H9 (cell line): Measurements from ENCODE around the gene TRMT61A. TPM values are rescaled to one million over a fixed set of nuclear protein-coding genes. Genes with fewer than 3 reads are reported as not detected.

Source experiments
- DNase-seq: peaks from one replicate; pipeline ENCODE4 v3.0.0-alpha.2; 2017
- H2AFZ ChIP-seq: one replicate; pipeline ENCODE4 v1.6.1; 2013; ENCODE audit warnings: mild to moderate bottlenecking, low read length, control low read depth, moderate library complexity
- H2AK5ac ChIP-seq: 2 replicates; pipeline ENCODE4 v1.6.1; 2013; ENCODE audit warnings: low read length, control low read depth, mixed read lengths; ENCODE audit not compliant: insufficient read length
- H2BK120ac ChIP-seq: one replicate; pipeline ENCODE4 v1.6.1; 2013; ENCODE audit warnings: low read depth, mild to moderate bottlenecking, low read length, control low read depth, inconsistent platforms; ENCODE audit not compliant: poor library complexity, severe bottlenecking
- H2BK12ac ChIP-seq: 2 replicates; pipeline ENCODE4 v1.6.1; 2013; ENCODE audit warnings: low read length, control low read depth, mixed read lengths, low read depth; ENCODE audit not compliant: insufficient read length
- H2BK15ac ChIP-seq: 2 replicates; pipeline ENCODE4 v1.6.1; 2013; ENCODE audit warnings: low read depth, low read length, control low read depth
- H2BK20ac ChIP-seq: one replicate; pipeline ENCODE4 v1.6.1; 2013; ENCODE audit warnings: low read depth, mild to moderate bottlenecking, low read length, control low read depth, inconsistent platforms; ENCODE audit not compliant: poor library complexity, severe bottlenecking
- H2BK5ac ChIP-seq: 2 replicates; pipeline ENCODE4 v1.6.1; 2013; ENCODE audit warnings: low read length, control low read depth, mixed read lengths; ENCODE audit not compliant: insufficient read length
- H3K14ac ChIP-seq: 2 replicates; pipeline ENCODE4 v1.6.1; 2013; ENCODE audit warnings: low read length, control low read depth; ENCODE audit not compliant: insufficient read depth
- H3K18ac ChIP-seq: 2 replicates; pipeline ENCODE4 v1.6.1; 2013; ENCODE audit warnings: low read depth, mild to moderate bottlenecking, mixed read lengths, low read length, control low read depth; ENCODE audit not compliant: insufficient read length
- H3K23ac ChIP-seq: 2 replicates; pipeline ENCODE4 v1.6.1; 2013; ENCODE audit warnings: low read length, control low read depth, mixed read lengths, low read depth; ENCODE audit not compliant: insufficient read length
- H3K23me2 ChIP-seq: 2 replicates; pipeline ENCODE4 v1.6.1; 2013; ENCODE audit warnings: low read depth, mild to moderate bottlenecking, mixed read lengths, low read length, control low read depth; ENCODE audit not compliant: insufficient read length, poor library complexity, severe bottlenecking
- H3K27ac ChIP-seq: 2 replicates; pipeline ENCODE4 v1.5.1; 2013; ENCODE audit warnings: low read length, control low read depth, mixed read lengths, low read depth; ENCODE audit not compliant: insufficient read length
- H3K27me3 ChIP-seq: 2 replicates; pipeline ENCODE4 v1.6.1; 2013; ENCODE audit warnings: low read length, control low read depth, inconsistent platforms; ENCODE audit not compliant: insufficient read depth
- H3K4ac ChIP-seq: 2 replicates; pipeline ENCODE4 v1.6.1; 2013; ENCODE audit warnings: low read depth, mild to moderate bottlenecking, control low read depth, inconsistent platforms, low read length, moderate library complexity
- H3K4me1 ChIP-seq: 2 replicates; pipeline ENCODE4 v1.6.1; 2013; ENCODE audit warnings: low read length, control low read depth, inconsistent platforms; ENCODE audit not compliant: insufficient read depth
- H3K4me2 ChIP-seq: 2 replicates; pipeline ENCODE4 v1.6.1; 2013; ENCODE audit warnings: low read length, control low read depth, mixed read lengths; ENCODE audit not compliant: insufficient read length, insufficient read depth
- H3K56ac ChIP-seq: 2 replicates; pipeline ENCODE4 v1.6.1; 2013; ENCODE audit warnings: low read depth, mild to moderate bottlenecking, mixed read lengths, low read length, control low read depth; ENCODE audit not compliant: insufficient read length
- H3K79me1 ChIP-seq: 2 replicates; pipeline ENCODE4 v1.6.1; 2013; ENCODE audit warnings: low read depth, mild to moderate bottlenecking, moderate library complexity, low read length, control low read depth, inconsistent platforms; ENCODE audit not compliant: insufficient read depth, poor library complexity, severe bottlenecking
- H3K79me2 ChIP-seq: 2 replicates; pipeline ENCODE4 v1.6.1; 2013; ENCODE audit warnings: low read length, control low read depth, inconsistent platforms; ENCODE audit not compliant: insufficient read depth
- H3K9ac ChIP-seq: 2 replicates; pipeline ENCODE4 v1.6.1; 2013; ENCODE audit warnings: low read length, control low read depth, mixed read lengths; ENCODE audit not compliant: insufficient read length; ENCODE audit errors: extremely low read depth
- H3K9me3 ChIP-seq: one replicate; pipeline ENCODE4 v1.6.1; 2013; ENCODE audit warnings: low read depth, low read length, inconsistent platforms; ENCODE audit not compliant: control insufficient read depth
- H3T11ph ChIP-seq: one replicate; pipeline ENCODE4 v1.6.1; 2013; ENCODE audit warnings: mild to moderate bottlenecking, low read length, control low read depth, inconsistent platforms
- H4K20me1 ChIP-seq: one replicate; pipeline ENCODE4 v1.6.1; 2013; ENCODE audit not compliant: control insufficient read depth, insufficient read length, insufficient read depth
- H4K5ac ChIP-seq: 2 replicates; pipeline ENCODE4 v1.6.1; 2013; ENCODE audit warnings: low read depth, mild to moderate bottlenecking, mixed read lengths, low read length, control low read depth; ENCODE audit not compliant: insufficient read length
- H4K8ac ChIP-seq: replicated peaks from 2 replicates; pipeline ENCODE4 v1.6.1; 2013; ENCODE audit warnings: low read length, control low read depth, mixed read lengths, low read depth; ENCODE audit not compliant: insufficient read length
- H4K91ac ChIP-seq: 2 replicates; pipeline ENCODE4 v1.6.1; 2013; ENCODE audit warnings: low read depth, mild to moderate bottlenecking, moderate library complexity, mixed read lengths, low read length, control low read depth; ENCODE audit not compliant: insufficient read length
- H3K27ac Mint-ChIP-seq, 3 experiments: 2 replicates in 2 of 3; 3 replicates in 1 of 3; pipeline ENCODE4 v1.8.0; 2020 to 2021; ENCODE audit warnings: mixed read lengths in 3 of 3, mild to moderate bottlenecking in 1 of 3, moderate library complexity in 1 of 3
- H3K27me3 Mint-ChIP-seq: 2 replicates; pipeline ENCODE4 v1.8.0; 2021; ENCODE audit warnings: low read depth, mild to moderate bottlenecking, moderate library complexity, mixed read lengths
- H3K36me3 Mint-ChIP-seq, 3 experiments: 2 replicates in 2 of 3; 3 replicates in 1 of 3; pipeline ENCODE4 v1.8.0; 2020 to 2021; ENCODE audit warnings: low read depth in 3 of 3, mixed read lengths in 3 of 3; ENCODE audit not compliant: insufficient read depth in 1 of 3
- H3K4me1 Mint-ChIP-seq, 2 experiments: 2 replicates each; pipeline ENCODE4 v1.8.0; 2020; ENCODE audit warnings: mixed read lengths in 2 of 2
- H3K4me3 Mint-ChIP-seq, 2 experiments: 2 replicates in 1 of 2; 3 replicates in 1 of 2; pipeline ENCODE4 v1.8.0; 2020 to 2021; ENCODE audit warnings: mild to moderate bottlenecking in 2 of 2, mixed read lengths in 2 of 2, moderate library complexity in 1 of 2
- H3K9me3 Mint-ChIP-seq, 2 experiments: 2 replicates in 1 of 2; 3 replicates in 1 of 2; pipeline ENCODE4 v1.8.0; 2020; ENCODE audit warnings: mild to moderate bottlenecking in 2 of 2, mixed read lengths in 2 of 2, moderate library complexity in 1 of 2
- CTCF ChIP-seq: fragments of 200-600 bp; sonication (generic); conservative IDR thresholded peaks from 3 replicates; pipeline ENCODE4 v1.8.0; 2021; ENCODE audit warnings: antibody characterized with exemption, mild to moderate bottlenecking
- WGBS: extraction: QIAGEN DNeasy Blood & Tissue Kit; methylation state at CpG from one replicate; pipeline ENCODE4 v1.1.7; 2013; ENCODE audit warnings: missing lambda C conversion rate, low lambda C conversion rate, mixed read lengths; ENCODE audit not compliant: insufficient read length; ENCODE audit errors: extremely low coverage; 5-methylcytosine and 5-hydroxymethylcytosine counted together
- total RNA-seq: library from RNA; stranded (reverse); gene quantifications from 2 replicates; pipeline ENCODE4 v1.2.1, GENCODE V29; 2021

TRMT61A gene
- total RNA-seq, 1 experiment from 2014 or later: 21.9 TPM

DNA sequence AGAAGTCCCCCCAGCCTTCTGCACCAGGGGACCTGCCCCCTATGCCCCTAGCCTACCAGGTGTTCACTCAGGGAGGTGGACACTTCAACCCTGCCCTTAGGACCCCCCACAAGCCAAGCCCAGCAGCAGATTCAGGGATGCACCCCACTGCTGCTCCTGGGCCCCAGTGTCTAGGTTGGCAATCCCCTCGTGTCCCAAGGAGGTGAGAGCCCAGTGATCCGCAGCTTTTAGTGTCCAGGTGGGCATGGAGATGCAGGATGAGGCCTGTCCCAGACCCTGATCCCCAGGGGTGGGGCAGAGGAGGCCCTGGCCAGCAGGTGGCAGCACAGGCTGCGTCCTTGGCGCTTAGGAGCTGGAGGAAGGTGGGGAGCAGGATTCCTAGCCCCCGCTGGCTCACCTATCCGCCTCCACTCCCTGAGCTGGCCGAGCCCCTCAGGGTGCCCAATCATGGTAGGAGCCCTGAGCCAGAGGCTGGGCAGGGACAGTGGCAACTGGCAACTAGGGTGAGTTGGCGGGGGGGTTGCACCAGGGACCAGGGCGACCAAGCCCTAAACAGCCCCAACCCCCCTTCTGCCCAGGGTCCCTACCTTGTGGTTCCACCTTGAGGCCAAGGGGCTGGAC, 10.5 kb upstream of the TRMT61A start:
- no peak overlapping the region for H3K18ac ChIP-seq
- H3K9ac ChIP-seq: no peak overlapping the region
- H3K56ac ChIP-seq: no peak overlapping the region
- no peak overlapping the region for H3K4ac ChIP-seq
- H2BK12ac ChIP-seq: no peak overlapping the region
- no peak overlapping the region for H2AK5ac ChIP-seq
- peaks cover 3% of the 10 kb centered on the region; the same call in 1 of the 2 replicates for H3K27me3 ChIP-seq
- peaks cover 3% of the 10 kb centered on the region for H4K20me1 ChIP-seq
- H4K91ac ChIP-seq: no peak overlapping the region
- H3K9me3 ChIP-seq: no peaks in the 10 kb centered on the region
- H2BK120ac ChIP-seq: no peak overlapping the region
- H2BK5ac ChIP-seq: no peak overlapping the region
- H3K4me2 ChIP-seq: no peak overlapping the region
- Mint-ChIP-seq H3K27me3 (peaks cover 4% of the 10 kb centered on the region), H3K4me3 (peak overlapping the region in 1 of 2 experiments; percentile 66; a peak in 3 of 5 replicates), H3K9me3 (peaks cover under 1% of the 10 kb centered on the region in 2 experiments; a peak in 2 of 5 replicates), H3K27ac (peak overlapping the region in 1 of 3 experiments; percentile 91; a peak in 1 of 7 replicates), H3K4me1 (peaks cover 15 to 32% of the 10 kb centered on the region in 2 experiments), H3K36me3 (peaks cover 9 to 15% (median 13%) of the 10 kb centered on the region in 3 experiments)
- no peak overlapping the region for H3K23ac ChIP-seq
- no peak overlapping the region for H3T11ph ChIP-seq
- no peak overlapping the region for H3K14ac ChIP-seq
- H4K5ac ChIP-seq: no peak overlapping the region
- no peak overlapping the region for H2BK20ac ChIP-seq
- no peak overlapping the region for H2BK15ac ChIP-seq
- H3K27ac ChIP-seq: no peak overlapping the region
- no peaks in the 10 kb centered on the region for H3K79me2 ChIP-seq
- no peaks in the 10 kb centered on the region for H3K4me1 ChIP-seq
- no CpG with 5 or more reads among the region's 9 CpGs for WGBS
- H4K8ac ChIP-seq: no peak overlapping the region
- peak; percentile 84 for DNase-seq
- no peak overlapping the region for H2AFZ ChIP-seq
- H3K23me2 ChIP-seq: peaks cover 12% of the 10 kb centered on the region
- H3K79me1 ChIP-seq: no peaks in the 10 kb centered on the region
- TF ChIP-seq CTCF: peak; percentile 96
